Measurements from ENCODE around the gene ECT2. TPM values are rescaled to one million over a fixed set of nuclear protein-coding genes. Genes with fewer than 3 reads are reported as not detected.
A peak's percentile ranks its signal among the peaks of the same experiment; 100 is the strongest.

Gene ECT2
- total RNA-seq, 2 experiments from 2014 or later = 27.1 to 29.8 TPM

- Mint-ChIP-seq H3K36me3 (ENCODE audit: low read depth) (no peaks in the 10 kb centered on the region), H3K9me3 (no peaks in the 10 kb centered on the region), H3K27me3 (no peaks in the 10 kb centered on the region), H3K27ac (peak overlapping the region; percentile 73), H3K4me1 (ENCODE audit: low read depth) (peaks cover 19% of the 10 kb centered on the region), H3K4me3 (peak overlapping the region; percentile 89)
- intact Hi-C loops (cut with micrococcal nuclease) = no loop called here
- DNase-seq (peak; percentile 31), ATAC-seq (peak; percentile 12)
- no peak for TF ChIP-seq CTCF (IDR thresholded peaks at IDR 0.05)
- ChIA-PET POLR2A (interaction anchor here (1.0 to 1.9 kb wide), 2 partner anchors 17 to 40 kb away, joined by 3 to 6 read pairs; partner anchors contain the start of gene ECT2), CTCF (interaction anchor here (0.6 to 3.0 kb wide), 15 partner anchors 8 to 70 kb away, joined by 3 to 21 read pairs (median 3); partner anchors contain the start of gene ECT2)
Measured at GRCh38 chr3:172709774-172710663, 40.5 kb upstream of the ECT2 start.

GRCh38 chr3:172710664-172711453 lies 39.7 kb upstream of the ECT2 start, which contains the start of gene NCEH1:
TSS of gene NCEH1 (minus strand) at chr3:172711067. CDS start at chr3:172710984, 83 bp downstream.
- Mint-ChIP-seq H3K27me3 (no peaks in the 10 kb centered on the region), H3K27ac (peak within 1 kb of the TSS; percentile 73), H3K4me1 (ENCODE audit: low read depth) (peaks cover 19% of the 10 kb centered on the region), H3K9me3 (no peaks in the 10 kb centered on the region), H3K36me3 (ENCODE audit: low read depth) (no peaks in the 10 kb centered on the region), H3K4me3 (peak within 1 kb of the TSS; percentile 89)
- intact Hi-C loops (cut with micrococcal nuclease) = no loop called here
- peak; percentile 66 for TF ChIP-seq CTCF (IDR thresholded peaks at IDR 0.05)
- CTCF ChIA-PET = interaction anchor here (0.6 to 3.0 kb wide), 17 partner anchors 9 to 71 kb away, joined by 3 to 21 read pairs (median 3); partner anchors contain the start of gene ECT2
- peak; percentile 89 for DNase-seq
- POLR2A ChIA-PET = interaction anchor here (1.0 to 1.9 kb wide), 2 partner anchors 18 to 39 kb away, joined by 3 to 6 read pairs; partner anchors contain the start of gene ECT2
- ATAC-seq = peak; percentile 99

- ATAC-seq = no peak
- H3K27me3 Mint-ChIP-seq = no peaks in the 10 kb centered on the region
- no peaks in the 10 kb centered on the region for H3K9me3 Mint-ChIP-seq
- peak overlapping the region; percentile 89 for H3K4me3 Mint-ChIP-seq
- ChIA-PET CTCF (interaction anchor here (0.6 to 3.0 kb wide), 14 partner anchors 10 to 66 kb away, joined by 3 to 21 read pairs (median 3); partner anchors contain the start of gene ECT2), POLR2A (interaction anchor here (1.9 kb wide), 1 partner anchor 19 kb away, joined by 6 read pairs; no protein-coding TSS in a partner anchor)
- TF ChIP-seq CTCF (IDR thresholded peaks at IDR 0.05) = no peak
- H3K4me1 Mint-ChIP-seq (ENCODE audit: low read depth) = peaks cover 19% of the 10 kb centered on the region
- H3K36me3 Mint-ChIP-seq (ENCODE audit: low read depth) = no peaks in the 10 kb centered on the region
- intact Hi-C loops (cut with micrococcal nuclease) = no loop called here
- DNase-seq = no peak
- H3K27ac Mint-ChIP-seq = peak overlapping the region; percentile 73
Measured at GRCh38 chr3:172711454-172711795, 39.1 kb upstream of the ECT2 start.

GRCh38 chr3:172713316-172713715 lies 37.2 kb upstream of the ECT2 start:
- H3K9me3 Mint-ChIP-seq = no peaks in the 10 kb centered on the region
- no peak for ATAC-seq
- POLR2A ChIA-PET = interaction anchor here (0.6 kb wide), 1 partner anchor 1803 kb away, joined by 3 read pairs; no protein-coding TSS in a partner anchor
- peaks cover 19% of the 10 kb centered on the region for H3K4me1 Mint-ChIP-seq (ENCODE audit: low read depth)
- H3K27me3 Mint-ChIP-seq = no peaks in the 10 kb centered on the region
- no peak overlapping the region for H3K4me3 Mint-ChIP-seq
- no peak for TF ChIP-seq CTCF (IDR thresholded peaks at IDR 0.05)
- CTCF ChIA-PET = interaction anchor here (1.3 to 1.9 kb wide), 3 partner anchors 20 to 45 kb away, joined by 3 to 7 read pairs (median 6); partner anchors contain the start of gene ECT2
- H3K27ac Mint-ChIP-seq = no peak overlapping the region
- intact Hi-C loops (cut with micrococcal nuclease) = no loop called here
- no peaks in the 10 kb centered on the region for H3K36me3 Mint-ChIP-seq (ENCODE audit: low read depth)
- no peak for DNase-seq
